ENCODE data around the gene GLRX. TPM values are rescaled to one million over a fixed set of nuclear protein-coding genes. Genes with fewer than 3 reads are reported as not detected.
"Not testable (repeated sequence)": the region's sequence is repeated elsewhere in the genome, so short reads cannot be mapped to it uniquely, and the experiment has no call there.

Gene GLRX
- total RNA-seq, 1 experiment from 2014 or later = 38.7 TPM

GRCh38 chr5:95852567-95852966 lies 30.0 kb upstream of the GLRX start:
- DNase-seq (ENCODE audit: low read depth) = no peak

- not testable (repeated sequence) for DNase-seq (ENCODE audit: low read depth)
Measured at GRCh38 chr5:95851141-95851540, 28.6 kb upstream of the GLRX start.

- no peak for DNase-seq (ENCODE audit: low read depth)
Measured at GRCh38 chr5:95850391-95850894, 27.9 kb upstream of the GLRX start.

- DNase-seq (ENCODE audit: low read depth) = no peak
Measured at GRCh38 chr5:95848701-95849100, 26.2 kb upstream of the GLRX start.

GRCh38 chr5:95847261-95847592 lies 24.7 kb upstream of the GLRX start:
- no peak for DNase-seq (ENCODE audit: low read depth)

GRCh38 chr5:95846554-95847260 lies 24.2 kb upstream of the GLRX start:
- peak; percentile 68 for DNase-seq (ENCODE audit: low read depth)

GRCh38 chr5:95845391-95845790 lies 22.9 kb upstream of the GLRX start:
- DNase-seq (ENCODE audit: low read depth) = no peak

GRCh38 chr5:95843733-95844223 lies 21.3 kb upstream of the GLRX start:
- DNase-seq (ENCODE audit: low read depth) = peak; percentile 76

- DNase-seq (ENCODE audit: low read depth) = peak; percentile 96
Measured at GRCh38 chr5:95842854-95843544, 20.5 kb upstream of the GLRX start.

GRCh38 chr5:95841914-95842812 lies 19.6 kb upstream of the GLRX start:
- DNase-seq (ENCODE audit: low read depth) = peak; percentile 28

- no peak for DNase-seq (ENCODE audit: low read depth)
Measured at GRCh38 chr5:95840956-95841705, 18.6 kb upstream of the GLRX start.

GRCh38 chr5:95839658-95840057 lies 17.1 kb upstream of the GLRX start:
- no peak for DNase-seq (ENCODE audit: low read depth)

- DNase-seq (ENCODE audit: low read depth) = no peak
Measured at GRCh38 chr5:95838556-95838955, 16.0 kb upstream of the GLRX start.

GRCh38 chr5:95838001-95838520 lies 15.5 kb upstream of the GLRX start:
- no peak for DNase-seq (ENCODE audit: low read depth)

- DNase-seq (ENCODE audit: low read depth) = no peak
Measured at GRCh38 chr5:95837492-95837891, 15.0 kb upstream of the GLRX start.

GRCh38 chr5:95836971-95837370 lies 14.4 kb upstream of the GLRX start:
- not testable (repeated sequence) for DNase-seq (ENCODE audit: low read depth)

GRCh38 chr5:95836544-95836943 lies 14.0 kb upstream of the GLRX start:
- DNase-seq (ENCODE audit: low read depth) = no peak

GRCh38 chr5:95835682-95836385 lies 13.3 kb upstream of the GLRX start:
- no peak for DNase-seq (ENCODE audit: low read depth)

- DNase-seq (ENCODE audit: low read depth) = no peak
Measured at GRCh38 chr5:95832664-95833063, 10.1 kb upstream of the GLRX start.

GRCh38 chr5:95830226-95830625 lies 7.7 kb upstream of the GLRX start:
- DNase-seq (ENCODE audit: low read depth) = no peak

GRCh38 chr5:95827892-95828246 lies 5.3 kb upstream of the GLRX start:
- DNase-seq (ENCODE audit: low read depth) = no peak

Measured in M059J (cell line).